ENCODE results near the gene SYT12.

Gene SYT12

GRCh38 chr11:67058506-67058905, 35.6 kb downstream of the SYT12 start:
- DNase-seq, result no peak

GRCh38 chr11:67059671-67060070, 36.7 kb downstream of the SYT12 start:
- no peak for DNase-seq

GRCh38 chr11:67060111-67060522, 37.2 kb downstream of the SYT12 start:
- DNase-seq, result no peak

GRCh38 chr11:67062526-67063373, 39.8 kb downstream of the SYT12 start:
- no peak for DNase-seq

- DNase-seq, result no peak
Observed at GRCh38 chr11:67066333-67066709, 43.4 kb downstream of the SYT12 start.

GRCh38 chr11:67071420-67072284, 48.7 kb downstream of the SYT12 start:
- peak; percentile 58 for DNase-seq

GRCh38 chr11:67072295-67072694, 49.4 kb downstream of the SYT12 start:
- DNase-seq, result no peak

GRCh38 chr11:67073908-67074307, 51.0 kb downstream of the SYT12 start:
- no peak for DNase-seq

GRCh38 chr11:67076202-67076601, 53.3 kb downstream of the SYT12 start:
- no peak for DNase-seq

GRCh38 chr11:67079065-67079705, 56.3 kb downstream of the SYT12 start:
- no peak for DNase-seq

- DNase-seq, result no peak
Observed at GRCh38 chr11:67082071-67082791, 59.3 kb downstream of the SYT12 start.

GRCh38 chr11:67083786-67084366, 60.9 kb downstream of the SYT12 start:
- no peak for DNase-seq

GRCh38 chr11:67085617-67086016, 62.7 kb downstream of the SYT12 start:
- DNase-seq, result no peak

GRCh38 chr11:67090717-67091116, 67.8 kb downstream of the SYT12 start:
- no peak for DNase-seq

GRCh38 chr11:67095214-67095507, 72.2 kb downstream of the SYT12 start:
- DNase-seq, result no peak

- no peak for DNase-seq
Observed at GRCh38 chr11:67098799-67099429, 76.0 kb downstream of the SYT12 start.

GRCh38 chr11:67099831-67100324, 76.9 kb downstream of the SYT12 start:
- no peak for DNase-seq
